Right forelimb (tissue), 1 donor: ENCODE results near the gene HOXD11.

Experiments used
- DNase-seq: peaks from one replicate; pipeline ENCODE4 v3.0.0-alpha.2; 2018

HOXD11 gene

DNA sequence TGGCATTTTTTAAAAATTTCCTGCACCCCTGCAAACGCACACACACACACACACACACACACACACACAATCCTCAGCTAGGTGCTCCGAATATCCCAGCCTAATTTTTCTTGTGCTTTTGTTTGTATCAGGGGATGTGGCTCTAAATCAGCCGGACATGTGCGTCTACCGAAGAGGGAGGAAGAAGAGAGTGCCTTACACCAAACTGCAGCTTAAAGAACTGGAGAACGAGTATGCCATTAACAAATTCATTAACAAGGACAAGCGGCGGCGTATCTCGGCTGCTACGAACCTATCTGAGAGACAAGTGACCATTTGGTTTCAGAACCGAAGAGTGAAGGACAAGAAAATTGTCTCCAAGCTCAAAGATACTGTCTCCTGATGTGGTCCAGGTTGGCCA, 12.7 kb upstream of the HOXD11 start:
- no peak for DNase-seq

DNA sequence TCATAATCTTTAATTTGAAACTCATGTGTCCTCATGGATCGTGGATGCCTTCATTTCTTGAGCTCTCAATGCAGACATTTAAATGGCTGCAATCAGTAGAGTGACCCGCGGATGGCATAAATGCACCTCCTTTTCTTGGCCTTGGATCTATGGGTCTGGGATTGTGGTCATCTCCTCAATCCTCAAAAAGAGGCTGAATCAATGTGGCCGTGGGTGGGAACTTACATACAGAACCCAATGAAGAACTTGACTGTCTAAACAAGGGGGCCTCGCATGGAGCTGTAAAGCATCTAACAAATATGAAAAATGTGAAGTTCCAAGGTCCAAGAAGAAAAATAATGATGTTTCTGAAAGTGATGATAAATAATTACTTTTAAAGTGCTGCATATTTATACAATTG, 11.7 kb upstream of the HOXD11 start:
- DNase-seq: no peak

DNA sequence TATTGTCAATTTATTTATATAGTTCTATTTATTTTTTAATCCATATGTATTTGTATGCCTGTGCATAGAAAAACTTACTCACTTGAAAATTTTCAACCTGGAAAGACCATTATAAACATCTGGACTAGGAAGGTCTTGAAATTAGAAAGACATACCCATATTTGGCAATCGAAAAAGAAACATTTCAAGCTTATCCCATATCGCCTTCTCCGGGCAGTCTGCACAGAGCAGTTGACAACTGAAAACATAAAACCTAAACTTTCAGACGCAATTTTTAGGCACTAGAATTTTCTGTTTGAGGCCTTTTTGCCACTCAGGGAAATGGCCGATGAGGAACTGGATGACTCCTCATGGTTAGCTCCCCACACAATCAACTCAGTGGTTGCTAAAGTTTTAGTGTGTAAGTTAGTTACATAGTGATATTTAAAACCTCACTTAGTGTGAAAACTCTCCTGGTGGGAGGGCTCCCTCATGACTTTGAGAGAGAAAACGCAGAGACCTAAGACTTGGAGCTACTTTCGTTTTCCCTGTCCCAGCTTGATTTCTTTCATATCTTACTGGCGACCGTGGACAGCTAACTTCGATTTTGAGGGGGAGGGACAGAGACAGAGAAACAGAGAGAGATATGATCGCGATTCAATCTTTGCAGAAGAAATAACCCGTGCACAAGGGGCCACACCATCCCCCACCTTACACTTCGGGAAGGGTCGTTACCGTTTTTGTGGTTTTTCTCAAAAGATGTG, 10.7 kb upstream of the HOXD11 start:
- DNase-seq: peak; percentile 61

DNA sequence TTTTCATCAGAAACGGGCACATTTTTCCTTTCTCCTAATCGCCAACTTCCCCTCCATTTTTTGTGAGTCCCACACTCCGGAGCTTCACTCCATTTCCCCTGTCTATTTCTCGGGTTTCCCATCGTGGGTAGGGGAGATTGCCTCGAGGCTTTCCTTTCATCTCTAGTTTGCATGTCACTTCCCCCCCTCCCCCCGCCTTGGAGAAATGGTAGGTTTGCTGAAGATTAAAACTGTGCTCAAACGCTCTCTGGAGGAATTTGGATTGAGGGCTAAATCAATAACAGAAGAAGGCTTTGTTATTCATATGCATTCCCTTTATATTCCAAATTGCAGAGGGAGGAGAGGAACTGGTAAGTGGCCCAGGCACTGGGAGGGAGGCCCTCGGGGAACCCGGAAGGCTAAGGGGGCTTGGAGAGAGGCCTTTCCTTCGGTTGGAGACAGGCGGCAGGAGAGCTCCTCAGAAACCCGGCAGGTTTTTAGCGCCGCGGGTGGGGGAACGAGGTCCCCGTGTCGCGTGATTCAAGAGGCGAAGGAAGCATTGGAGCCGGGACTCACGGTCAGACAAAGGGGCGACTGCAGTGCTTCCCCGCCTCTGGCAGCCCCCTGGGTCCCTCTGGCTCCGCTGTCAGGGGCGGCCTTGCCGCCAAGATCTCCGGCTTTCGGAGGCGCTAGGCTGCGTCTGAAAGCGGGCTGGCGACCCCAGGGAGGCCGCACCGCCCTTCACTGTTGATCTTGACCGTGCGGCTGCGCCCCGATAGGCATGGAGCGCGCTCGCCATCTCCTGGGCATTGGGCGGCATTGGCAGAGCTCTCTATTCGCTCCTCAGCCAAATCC, 9.9 kb upstream of the HOXD11 start:
- peak; percentile 85 for DNase-seq

DNA sequence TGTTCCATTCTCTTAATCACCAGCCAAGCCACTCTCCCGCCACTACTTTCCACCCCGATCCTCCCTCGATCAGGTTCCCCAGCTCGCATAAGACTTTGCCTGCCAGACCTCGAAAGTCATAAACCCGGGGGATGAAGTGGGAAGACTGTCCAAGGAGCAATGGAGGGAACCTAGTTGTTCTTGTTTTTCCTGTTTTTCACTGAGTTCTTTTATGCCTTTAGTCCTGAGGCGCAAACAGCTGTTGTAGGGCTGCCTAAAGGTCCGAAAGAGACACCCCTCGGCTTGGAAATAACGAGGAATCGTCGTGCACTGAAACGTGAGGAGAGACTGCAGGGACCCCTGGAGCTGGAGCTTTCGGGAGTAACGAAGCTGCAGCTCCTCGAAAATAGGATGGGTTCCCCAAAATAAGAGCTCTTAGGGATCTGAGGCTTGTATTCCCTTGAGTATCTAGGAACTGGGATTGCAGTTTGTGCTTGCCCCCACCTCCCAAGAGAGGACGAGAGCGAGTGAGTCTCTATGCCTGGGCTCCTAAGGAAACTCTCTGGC, 9.2 kb upstream of the HOXD11 start:
- DNase-seq: no peak

- peak; percentile 61 for DNase-seq
Observed at GRCh38 chr2:176098366-176099158, 8.5 kb upstream of the HOXD11 start.

GRCh38 chr2:176099159-176099727, 7.8 kb upstream of the HOXD11 start:
- DNase-seq: no peak

- peak; percentile 60 for DNase-seq
Observed at GRCh38 chr2:176099728-176100546, 7.1 kb upstream of the HOXD11 start, which contains the start of gene HOXD12. Gene HOXD12 (plus strand): TSS chr2:176099795. CDS start chr2:176099802, 7 bp downstream.

DNA sequence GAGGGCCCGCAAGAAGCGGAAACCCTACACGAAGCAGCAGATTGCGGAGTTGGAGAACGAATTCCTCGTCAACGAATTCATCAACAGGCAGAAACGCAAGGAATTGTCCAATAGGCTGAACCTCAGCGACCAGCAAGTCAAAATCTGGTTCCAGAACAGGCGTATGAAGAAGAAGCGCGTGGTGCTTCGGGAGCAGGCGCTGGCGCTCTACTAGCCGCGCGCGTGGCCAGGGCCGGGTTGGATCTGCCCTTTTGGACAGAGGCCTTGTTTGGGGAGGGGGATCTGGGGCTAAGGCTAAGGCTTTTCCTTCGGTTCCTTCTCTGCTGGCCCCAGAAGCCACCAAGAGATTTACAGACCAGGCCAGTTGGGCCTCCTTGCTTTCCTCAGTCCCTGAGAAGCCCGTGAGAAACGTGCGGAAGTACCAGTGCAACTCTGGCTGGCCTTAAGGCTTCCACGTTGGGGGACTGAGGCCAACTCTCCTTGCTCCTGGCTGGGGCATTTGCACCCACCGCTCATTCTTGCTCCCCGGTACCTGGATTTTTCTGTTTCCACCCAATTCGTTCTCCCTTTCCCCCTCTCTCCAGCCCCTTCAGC, 6.4 kb upstream of the HOXD11 start:
- DNase-seq: no peak

DNA sequence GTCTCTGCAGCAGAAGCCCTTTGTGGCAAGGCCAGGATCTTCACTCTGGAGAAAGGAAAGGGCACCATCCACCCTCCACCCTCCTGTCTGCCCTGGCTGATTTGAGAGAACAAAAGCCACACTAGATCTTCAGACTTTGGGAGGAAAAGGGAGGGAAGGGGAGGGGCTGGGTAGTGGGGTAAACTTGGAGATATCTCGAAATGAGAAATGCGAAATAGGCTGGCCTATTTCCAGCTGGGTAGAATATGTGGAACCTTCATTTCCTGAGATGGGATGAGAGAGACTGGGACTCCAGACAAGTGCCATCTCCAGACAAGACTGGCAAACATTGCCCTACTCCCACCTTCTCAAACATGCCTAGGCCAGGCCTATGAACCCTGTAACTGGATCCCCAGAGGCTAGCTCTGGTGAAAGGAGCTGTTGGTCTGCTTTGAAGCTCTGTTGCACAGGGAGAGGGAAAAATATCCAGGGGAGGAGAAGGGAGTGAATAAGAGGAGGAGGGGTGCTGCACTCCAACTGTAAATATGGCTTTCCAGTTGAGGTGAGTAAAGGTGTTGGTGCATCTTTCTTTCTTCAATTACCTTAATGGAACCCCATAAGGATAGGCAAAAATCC, 5.8 kb upstream of the HOXD11 start:
- DNase-seq: peak; percentile 35

DNA sequence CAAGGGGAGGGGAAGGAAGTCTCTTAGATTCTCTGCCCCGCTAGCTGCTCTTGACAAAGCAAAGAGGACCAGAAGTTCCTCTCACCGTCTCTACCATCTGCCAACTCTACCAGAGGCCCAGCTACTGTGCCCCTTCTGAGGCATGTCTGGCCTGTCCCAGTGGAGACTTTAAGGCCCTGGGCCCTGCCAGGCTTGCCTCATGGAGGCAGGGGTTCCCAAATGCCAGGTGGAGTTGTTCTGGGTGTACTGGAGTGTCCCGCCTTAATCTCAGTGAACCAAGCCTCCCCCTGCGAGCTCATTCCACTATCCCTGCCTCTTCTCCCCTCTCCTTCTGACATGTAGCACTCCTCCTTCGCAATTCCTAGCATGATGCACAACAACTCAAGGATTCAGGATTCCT, 5.2 kb upstream of the HOXD11 start:
- peak; percentile 43 for DNase-seq

DNA sequence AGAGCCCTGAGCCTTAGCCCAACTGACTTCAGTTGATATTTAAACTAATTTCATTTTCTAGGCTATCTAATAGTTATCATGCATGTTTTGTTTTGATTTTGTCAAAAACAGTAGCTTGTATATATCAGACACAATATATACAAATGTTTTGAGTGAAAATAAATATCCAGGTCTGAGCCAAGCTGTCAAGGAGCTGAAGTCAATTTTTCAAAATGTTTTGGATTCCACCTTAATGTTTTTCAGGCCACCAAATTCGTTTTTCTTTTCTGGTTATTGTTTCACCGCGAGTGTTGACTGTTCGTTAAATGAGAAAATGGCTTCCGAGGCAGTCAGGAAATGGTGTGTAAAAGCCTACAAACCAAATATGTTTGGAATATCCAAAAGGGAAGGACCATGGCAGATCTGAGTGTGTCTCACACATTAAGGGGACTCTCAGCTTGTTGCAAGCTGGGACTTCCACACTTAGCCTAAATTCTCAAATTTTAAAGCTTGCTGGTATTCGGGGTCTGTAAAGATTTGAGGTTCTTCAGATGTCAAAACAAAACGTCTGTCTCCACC, 4.7 kb upstream of the HOXD11 start:
- DNase-seq: no peak

DNA sequence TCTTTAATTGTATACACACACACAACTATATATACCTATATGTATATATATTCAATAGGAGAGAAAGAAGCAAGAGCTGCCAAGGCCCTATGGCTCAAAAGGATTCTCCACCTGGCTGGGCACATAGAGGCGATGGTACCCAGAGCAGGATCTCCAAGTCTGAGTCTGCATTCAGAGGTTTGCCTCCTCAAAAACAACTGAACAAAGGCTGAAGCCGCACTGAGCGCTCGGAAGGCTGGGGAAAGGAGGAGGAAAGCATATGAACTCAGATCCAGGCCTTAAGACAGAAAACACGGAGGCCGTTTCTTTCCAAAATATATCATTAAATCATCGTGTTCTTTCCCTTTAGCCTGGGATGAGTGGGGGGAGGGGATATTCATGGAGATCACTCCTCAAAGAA, 3.9 kb upstream of the HOXD11 start:
- DNase-seq: no peak

- DNase-seq: no peak
Observed at GRCh38 chr2:176103742-176104315, 3.3 kb upstream of the HOXD11 start.

DNA sequence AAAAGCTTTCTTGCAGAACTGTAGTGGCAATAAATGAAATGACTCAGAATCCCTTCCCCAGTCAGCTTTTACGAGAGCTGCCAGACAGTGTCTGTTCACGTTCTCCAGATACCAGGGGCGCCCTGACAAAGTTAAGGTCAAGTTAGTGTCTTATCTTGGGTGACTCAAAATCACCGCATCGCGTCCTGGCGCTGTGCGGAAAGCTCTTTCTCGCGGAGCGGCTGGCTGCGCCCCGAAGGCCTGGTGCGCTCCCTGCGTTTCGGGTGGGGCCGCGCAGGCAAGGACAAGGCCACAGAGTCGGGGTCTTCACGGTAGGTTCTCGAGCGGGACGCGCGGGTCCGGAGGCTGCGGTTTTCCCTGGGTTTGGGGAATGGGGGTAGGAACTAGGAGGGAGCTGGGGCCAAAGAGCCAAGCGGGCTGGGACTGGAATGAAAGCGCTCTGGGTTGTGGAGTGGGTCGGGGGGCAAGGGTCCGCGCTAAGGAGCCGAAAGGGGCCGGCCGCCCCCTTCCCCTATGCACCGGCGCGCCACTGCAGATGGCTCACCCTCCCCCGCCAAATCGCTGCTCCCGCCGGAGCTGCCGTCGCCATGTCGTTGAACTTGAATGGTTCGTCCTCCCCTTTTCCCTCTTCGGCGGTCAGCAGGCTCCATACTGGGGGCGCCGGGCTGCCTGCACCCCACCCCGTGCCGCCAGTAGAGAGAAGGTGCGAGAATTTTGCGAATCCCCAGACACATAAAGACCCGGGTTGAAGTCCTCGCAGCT, 2.6 kb upstream of the HOXD11 start:
- DNase-seq: peak; percentile 67

- DNase-seq: peak; percentile 68
Observed at GRCh38 chr2:176105078-176105729, 1.9 kb upstream of the HOXD11 start.

GRCh38 chr2:176105730-176106580, 1.1 kb upstream of the HOXD11 start:
- DNase-seq: no peak

DNA sequence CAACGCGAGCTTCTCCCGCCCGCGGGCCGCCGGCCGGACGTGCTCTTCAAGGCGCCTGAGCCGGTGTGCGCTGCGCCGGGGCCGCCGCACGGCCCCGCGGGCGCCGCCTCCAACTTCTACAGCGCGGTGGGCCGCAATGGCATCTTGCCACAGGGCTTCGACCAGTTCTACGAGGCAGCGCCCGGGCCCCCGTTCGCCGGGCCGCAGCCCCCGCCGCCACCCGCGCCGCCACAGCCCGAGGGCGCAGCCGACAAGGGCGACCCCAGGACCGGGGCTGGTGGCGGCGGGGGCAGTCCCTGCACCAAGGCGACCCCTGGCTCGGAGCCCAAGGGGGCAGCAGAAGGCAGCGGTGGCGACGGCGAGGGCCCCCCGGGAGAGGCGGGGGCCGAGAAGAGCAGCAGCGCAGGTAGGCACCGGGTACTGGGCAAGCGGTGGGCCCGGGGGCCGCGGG, 676 bp downstream of the HOXD11 start:
- DNase-seq: no peak
